Measurements from ENCODE around the gene NTNG1.

NTNG1 gene

GRCh38 chr1:107454791-107455190 is 314.0 kb downstream of the NTNG1 start:
- no peak for DNase-seq (ENCODE audit: low read depth in 2 of 2)

- DNase-seq (ENCODE audit: low read depth in 2 of 2) = no peak
These were observed 317.1 kb downstream of the NTNG1 start for GRCh38 chr1:107457989-107458388.

GRCh38 chr1:107459204-107459904 is 318.5 kb downstream of the NTNG1 start:
- no peak for DNase-seq (ENCODE audit: low read depth in 2 of 2)

- DNase-seq (ENCODE audit: low read depth in 2 of 2) = no peak
These were observed 319.2 kb downstream of the NTNG1 start for GRCh38 chr1:107460035-107460434.

- DNase-seq (ENCODE audit: low read depth in 2 of 2) = no peak
These were observed 324.0 kb downstream of the NTNG1 start for GRCh38 chr1:107464827-107465226.

GRCh38 chr1:107467286-107467685 is 326.4 kb downstream of the NTNG1 start:
- no peak for DNase-seq (ENCODE audit: low read depth in 2 of 2)

- DNase-seq (ENCODE audit: low read depth in 2 of 2) = no peak
These were observed 327.0 kb downstream of the NTNG1 start for GRCh38 chr1:107467811-107468210.

- DNase-seq (ENCODE audit: low read depth in 2 of 2) = no peak
These were observed 332.2 kb downstream of the NTNG1 start for GRCh38 chr1:107473065-107473464.

- DNase-seq (ENCODE audit: low read depth in 2 of 2) = no peak
These were observed 334.2 kb downstream of the NTNG1 start for GRCh38 chr1:107474877-107475612.

- DNase-seq (ENCODE audit: low read depth in 2 of 2) = no peak
These were observed 336.4 kb downstream of the NTNG1 start for GRCh38 chr1:107477233-107477632.

GRCh38 chr1:107479865-107480350 is 339.1 kb downstream of the NTNG1 start:
- no peak for DNase-seq (ENCODE audit: low read depth in 2 of 2)

- DNase-seq (ENCODE audit: low read depth in 2 of 2) = no peak
These were observed 339.9 kb downstream of the NTNG1 start for GRCh38 chr1:107480548-107481415.

GRCh38 chr1:107481756-107482384 is 341.0 kb downstream of the NTNG1 start:
- DNase-seq (ENCODE audit: low read depth in 2 of 2) = no peak

GRCh38 chr1:107483949-107484348 is 343.1 kb downstream of the NTNG1 start:
- no peak for DNase-seq (ENCODE audit: low read depth in 2 of 2)

- DNase-seq (ENCODE audit: low read depth in 2 of 2) = no peak
These were observed 345.5 kb downstream of the NTNG1 start for GRCh38 chr1:107486349-107486748.

GRCh38 chr1:107487506-107487905 is 346.7 kb downstream of the NTNG1 start:
- no peak for DNase-seq (ENCODE audit: low read depth in 2 of 2)

GRCh38 chr1:107491582-107491981 is 350.7 kb downstream of the NTNG1 start:
- no peak for DNase-seq (ENCODE audit: low read depth in 2 of 2)

GRCh38 chr1:107493111-107493716 is 352.4 kb downstream of the NTNG1 start:
- DNase-seq (ENCODE audit: low read depth in 2 of 2) = no peak

GRCh38 chr1:107494061-107494460 is 353.2 kb downstream of the NTNG1 start:
- no peak for DNase-seq (ENCODE audit: low read depth in 2 of 2)

- DNase-seq (ENCODE audit: low read depth in 2 of 2) = no peak
These were observed 355.2 kb downstream of the NTNG1 start for GRCh38 chr1:107496002-107496401.

GRCh38 chr1:107499139-107499744 is 358.4 kb downstream of the NTNG1 start:
- DNase-seq (ENCODE audit: low read depth in 2 of 2) = no peak

All from stimulated activated CD8-positive, alpha-beta memory T cell treated with anti-CD3 and anti-CD28 coated beads, Interleukin-15, amount 100 ng/mL, for 4 hours (primary cell).